Tibial nerve (tissue), 4 donors: Measurements from ENCODE around the gene RDH8.

Source experiments
- CTCF ChIP-seq, 5 experiments: fragments of 200-600 bp in 3 of 5; fragments of 450-650 bp in 2 of 5; sonication (generic) in 3 of 5; IDR thresholded peaks; one replicate each; pipeline ENCODE4 v1.5.1; 2016 to 2019; ENCODE audit warnings: antibody characterized with exemption in 5 of 5, mild to moderate bottlenecking in 3 of 5, moderate library complexity in 2 of 5
- EP300 ChIP-seq, 2 donors: sonication (generic); formaldehyde crosslinking; IDR thresholded peaks; one replicate each; pipeline ENCODE4 v1.6.1; 2017; ENCODE audit warnings: antibody characterized with exemption in 2 of 2, mild to moderate bottlenecking in 1 of 2
- POLR2A ChIP-seq, 2 donors: fragments of 450-650 bp; IDR thresholded peaks; one replicate each; pipeline ENCODE4 v1.6.1; 2017; ENCODE audit warnings: antibody characterized with exemption in 2 of 2, mild to moderate bottlenecking in 2 of 2, moderate library complexity in 2 of 2

- TF ChIP-seq CTCF (IDR thresholded peaks at IDR 0.05) (no peak), POLR2A (IDR thresholded peaks at IDR 0.05) (no peak), EP300 (IDR thresholded peaks at IDR 0.05) (no peak)
These were observed 23.4 kb downstream of the RDH8 start for GRCh38 chr19:10036601-10037071.
